GM23248 (cell line): ENCODE data around the gene P2RY13. TPM values are rescaled to one million over a fixed set of nuclear protein-coding genes. Genes with fewer than 3 reads are reported as not detected.

Source experiments
- DNase-seq: peaks from one replicate; pipeline ENCODE4 v3.0.0-alpha.2; 2015
- H2AFZ ChIP-seq: fragments of 200-600 bp; sonication (generic); 2 replicates; pipeline ENCODE4 v1.6.1; 2016; ENCODE audit warnings: antibody characterized with exemption
- H3F3A ChIP-seq: fragments of 200-600 bp; sonication (generic); 2 replicates; pipeline ENCODE4 v1.6.1; 2016; ENCODE audit warnings: mild to moderate bottlenecking, antibody characterized with exemption, mixed run types; ENCODE audit not compliant: insufficient read depth
- H3K27ac ChIP-seq: fragments of 200-600 bp; sonication (generic); 2 replicates; pipeline ENCODE4 v1.5.1; 2016; ENCODE audit warnings: mild to moderate bottlenecking
- H3K27me3 ChIP-seq: fragments of 200-600 bp; sonication (generic); replicated peaks from 2 replicates; pipeline ENCODE4 v1.6.1; 2016; ENCODE audit warnings: mild to moderate bottlenecking; ENCODE audit not compliant: insufficient read depth
- H3K36me3 ChIP-seq: fragments of 200-600 bp; sonication (generic); 2 replicates; pipeline ENCODE4 v1.6.1; 2016; ENCODE audit warnings: low read depth, mild to moderate bottlenecking
- H3K4me1 ChIP-seq: fragments of 200-600 bp; sonication (generic); 2 replicates; pipeline ENCODE4 v1.6.1; 2016; ENCODE audit warnings: mild to moderate bottlenecking; ENCODE audit not compliant: insufficient read depth
- H3K4me2 ChIP-seq: fragments of 200-600 bp; sonication (generic); one replicate; pipeline ENCODE4 v1.6.1; 2016; ENCODE audit warnings: mild to moderate bottlenecking; ENCODE audit not compliant: unreplicated experiment
- H3K4me3 ChIP-seq: fragments of 200-600 bp; sonication (generic); 2 replicates; pipeline ENCODE4 v1.5.1; 2016; ENCODE audit warnings: mild to moderate bottlenecking
- H3K79me2 ChIP-seq: fragments of 200-600 bp; sonication (generic); 2 replicates; pipeline ENCODE4 v1.6.1; 2016; ENCODE audit warnings: mild to moderate bottlenecking; ENCODE audit not compliant: insufficient read depth
- H3K9ac ChIP-seq: fragments of 200-600 bp; sonication (generic); 2 replicates; pipeline ENCODE4 v1.6.1; 2016; ENCODE audit warnings: mild to moderate bottlenecking
- H3K9me2 ChIP-seq: fragments of 200-600 bp; sonication (generic); 2 replicates; pipeline ENCODE4 v1.6.1; 2016; ENCODE audit warnings: mixed run types, mild to moderate bottlenecking, moderate library complexity; ENCODE audit not compliant: insufficient read depth
- H3K9me3 ChIP-seq: fragments of 200-600 bp; sonication (generic); one replicate; pipeline ENCODE4 v1.6.1; 2017; ENCODE audit warnings: low read depth
- H4K20me1 ChIP-seq: fragments of 200-600 bp; sonication (generic); 2 replicates; pipeline ENCODE4 v1.6.0; 2016; ENCODE audit not compliant: insufficient read depth
- EZH2 ChIP-seq: fragments of 200-600 bp; sonication (generic); IDR thresholded peaks from 2 replicates; pipeline ENCODE4 v1.6.1; 2018; ENCODE audit warnings: antibody characterized with exemption, mild to moderate bottlenecking; ENCODE audit not compliant: insufficient read depth, poor library complexity, severe bottlenecking
- EZH2phosphoT487 ChIP-seq: fragments of 200-600 bp; sonication (generic); IDR thresholded peaks from 2 replicates; pipeline ENCODE4 v1.6.1; 2018; ENCODE audit warnings: antibody characterized with exemption, moderate library complexity, mild to moderate bottlenecking, low read depth; ENCODE audit not compliant: insufficient read depth
- WGBS, 2 experiments: methylation state at CpG; one replicate each; pipeline ENCODE4 v1.1.6; 2015 to 2017; ENCODE audit warnings: low lambda C conversion rate in 2 of 2, low coverage in 1 of 2; ENCODE audit errors: missing lambda C conversion rate in 2 of 2; 5-methylcytosine and 5-hydroxymethylcytosine counted together
- in situ Hi-C: fragments of 300-500 bp; cut with MboI; formaldehyde crosslinking; loops from 2 replicates; pipeline ENCODE4 v1.15.0; 2020
- polyA plus RNA-seq: library from polyadenylated mRNA; unstranded; fragments of >200 nt; fragmentation: Nextera tagmentation; extraction: Ambion mirVana; gene quantifications from 2 replicates; pipeline ENCODE4 v1.2.1, GENCODE V29; 2016
- total RNA-seq: library from RNA; depleted of rRNA; stranded (reverse); fragments of >200 nt; shearing (Covaris generic); gene quantifications from 2 replicates; pipeline ENCODE4 v1.2.3, GENCODE V29; 2014

P2RY13 gene
- total and polyA plus RNA-seq, 2 experiments from 2014 or later = not detected

GRCh38 chr3:151367448-151367847, 38.1 kb upstream of the P2RY13 start:
- DNase-seq = peak; percentile 18
- in situ Hi-C loops = no loop called here
- H3K4me1 ChIP-seq = peaks cover 27% of the 10 kb centered on the region
- no peak for TF ChIP-seq EZH2
- TF ChIP-seq EZH2phosphoT487 = no peak
- no peaks in the 10 kb centered on the region for H3K79me2 ChIP-seq
- H3K27ac ChIP-seq = no peak overlapping the region
- 0 out of 2 replicates have a peak overlapping the region, but pooled peaks have one; percentile 8 for H2AFZ ChIP-seq
- H3K4me2 ChIP-seq = no peak overlapping the region
- no peaks in the 10 kb centered on the region for H3K36me3 ChIP-seq
- no peaks in the 10 kb centered on the region for H3K9me2 ChIP-seq
- 91 to 95% methylated on average over 5 of the region's 5 CpGs for WGBS, 2 experiments
- no peak overlapping the region for H3K9ac ChIP-seq
- no peaks in the 10 kb centered on the region for H4K20me1 ChIP-seq
- H3K9me3 ChIP-seq = no peaks in the 10 kb centered on the region
- H3K27me3 ChIP-seq = no peaks in the 10 kb centered on the region
- H3F3A ChIP-seq = peaks cover 20% of the 10 kb centered on the region
- H3K4me3 ChIP-seq = no peak overlapping the region

- in situ Hi-C loops = no loop called here
- no peak overlapping the region for H3K27ac ChIP-seq
- peaks cover 27% of the 10 kb centered on the region for H3K4me1 ChIP-seq
- H3K36me3 ChIP-seq = no peaks in the 10 kb centered on the region
- H3K9ac ChIP-seq = no peak overlapping the region
- no peaks in the 10 kb centered on the region for H3K27me3 ChIP-seq
- H3K79me2 ChIP-seq = no peaks in the 10 kb centered on the region
- no peaks in the 10 kb centered on the region for H3K9me3 ChIP-seq
- no peaks in the 10 kb centered on the region for H3K9me2 ChIP-seq
- peaks cover 20% of the 10 kb centered on the region; the same call in 1 of the 2 replicates for H3F3A ChIP-seq
- no peak for DNase-seq
- no peaks in the 10 kb centered on the region for H4K20me1 ChIP-seq
- no peak overlapping the region for H3K4me3 ChIP-seq
- H2AFZ ChIP-seq = 0 out of 2 replicates have a peak overlapping the region, but pooled peaks have one; percentile 8
- TF ChIP-seq EZH2 (no peak), EZH2phosphoT487 (no peak)
- 75 to 80% methylated on average over 3 of the region's 3 CpGs for WGBS, 2 experiments
- H3K4me2 ChIP-seq = no peak overlapping the region
These were observed 37.6 kb upstream of the P2RY13 start for GRCh38 chr3:151366993-151367392.

GRCh38 chr3:151362751-151363174, 33.4 kb upstream of the P2RY13 start:
- H3K9ac ChIP-seq = no peak overlapping the region
- H3K27ac ChIP-seq = no peak overlapping the region
- H2AFZ ChIP-seq = peak overlapping the region; percentile 40; the same call in 1 of the 2 replicates
- no peaks in the 10 kb centered on the region for H4K20me1 ChIP-seq
- no peaks in the 10 kb centered on the region for H3K9me3 ChIP-seq
- H3K36me3 ChIP-seq = no peaks in the 10 kb centered on the region
- H3K4me1 ChIP-seq = peaks cover 18% of the 10 kb centered on the region
- peak overlapping the region; percentile 22 for H3K4me2 ChIP-seq
- WGBS, 2 experiments = 58 to 64% methylated on average over 3 of the region's 3 CpGs
- H3K9me2 ChIP-seq = no peaks in the 10 kb centered on the region
- no peak overlapping the region for H3K4me3 ChIP-seq
- no peak for TF ChIP-seq EZH2
- no peak for TF ChIP-seq EZH2phosphoT487
- H3K79me2 ChIP-seq = no peaks in the 10 kb centered on the region
- DNase-seq = peak; percentile 35
- peaks cover 13% of the 10 kb centered on the region; the same call in 1 of the 2 replicates for H3F3A ChIP-seq
- in situ Hi-C loops = no loop called here
- no peaks in the 10 kb centered on the region for H3K27me3 ChIP-seq

- Histone ChIP-seq H3K36me3 (no peaks in the 10 kb centered on the region), H3K9ac (no peak overlapping the region), H3K4me2 (no peak overlapping the region), H3F3A (peaks cover 4% of the 10 kb centered on the region; the same call in 1 of the 2 replicates), H4K20me1 (no peaks in the 10 kb centered on the region), H3K79me2 (no peaks in the 10 kb centered on the region), H3K27ac (no peak overlapping the region), H3K4me1 (peaks cover 8% of the 10 kb centered on the region), H3K9me3 (no peaks in the 10 kb centered on the region), H3K4me3 (no peak overlapping the region), H3K27me3 (no peaks in the 10 kb centered on the region), H2AFZ (peak overlapping the region; percentile 33; the same call in 1 of the 2 replicates), H3K9me2 (no peaks in the 10 kb centered on the region)
- in situ Hi-C loops = no loop called here
- DNase-seq = no peak
- WGBS, 2 experiments = 94 to 95% methylated on average over 2 of the region's 2 CpGs
- TF ChIP-seq EZH2 (no peak), EZH2phosphoT487 (no peak)
These were observed 28.1 kb upstream of the P2RY13 start for GRCh38 chr3:151357463-151357850.
